Stimulated activated CD4-positive, alpha-beta T cell treated with anti-CD3 and anti-CD28 coated beads, TNF-alpha, amount 100 ng/mL, for 1 hour (primary cell): ENCODE measurements around the gene CLSTN3.
A peak's percentile ranks its signal among the peaks of the same experiment; 100 is the strongest.
"Not testable (repeated sequence)": the region's sequence is repeated elsewhere in the genome, so short reads cannot be mapped to it uniquely, and the experiment has no call there.

ENCODE experiments used
- DNase-seq, 3 donors: peaks; one replicate each; pipeline ENCODE4 v3.0.0-alpha.2; 2020; ENCODE audit warnings: low read depth in 3 of 3, low spot score in 1 of 3

CLSTN3 gene

DNA sequence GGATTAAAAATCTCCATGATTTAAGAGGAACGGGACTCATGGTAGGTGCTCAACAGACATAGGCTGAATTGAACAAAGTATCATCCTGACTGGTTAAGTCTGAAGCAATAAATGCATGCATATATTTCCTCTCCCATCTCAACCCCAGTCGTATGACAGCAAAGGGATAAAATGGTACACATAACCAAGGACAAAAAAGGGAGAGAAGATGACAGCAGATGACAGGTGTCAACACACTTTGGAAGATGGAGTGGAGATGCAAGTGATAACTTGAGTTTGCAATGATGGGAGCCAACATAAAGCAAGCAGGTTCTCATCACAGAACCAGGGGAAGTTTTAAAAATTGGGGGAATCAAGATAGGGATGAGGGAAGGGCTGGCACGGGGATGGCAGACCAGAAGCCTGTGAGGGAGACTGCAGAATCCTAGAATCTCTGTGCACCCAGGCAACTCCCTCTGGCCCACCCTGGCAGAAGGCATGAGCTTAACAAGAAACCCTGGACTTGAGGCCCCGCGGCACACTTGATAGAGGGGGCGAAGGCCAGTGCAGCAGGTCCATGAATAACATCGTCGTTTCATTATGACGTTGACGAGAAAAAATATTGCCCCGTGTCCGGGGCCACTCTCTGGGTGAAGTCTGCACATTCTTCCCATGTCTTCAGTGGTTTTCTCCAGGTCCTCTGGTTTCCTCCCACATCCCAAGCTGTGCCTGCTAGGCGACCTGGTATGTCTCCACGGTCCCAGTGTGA is 26.2 kb upstream of the CLSTN3 start:
- no peak for DNase-seq

DNA sequence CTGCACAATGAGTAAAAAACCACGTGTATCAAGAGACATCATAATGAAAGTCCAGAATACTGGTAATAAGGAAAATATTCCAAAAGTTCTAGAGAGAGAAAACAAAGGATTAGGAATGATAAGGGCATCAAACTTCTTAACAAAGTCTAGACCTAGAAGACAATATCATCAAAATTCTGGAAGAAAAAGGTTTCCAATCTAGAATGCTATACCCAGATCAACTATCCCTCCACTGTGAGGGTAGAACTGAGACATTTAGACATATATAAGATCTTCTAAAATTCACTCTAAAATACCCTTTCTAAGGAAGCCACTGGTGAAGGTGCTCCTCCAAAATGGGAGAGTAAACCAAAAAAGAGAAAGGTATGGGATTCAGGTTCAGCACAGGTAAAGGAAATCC is 24.1 kb upstream of the CLSTN3 start:
- no peak for DNase-seq

DNA sequence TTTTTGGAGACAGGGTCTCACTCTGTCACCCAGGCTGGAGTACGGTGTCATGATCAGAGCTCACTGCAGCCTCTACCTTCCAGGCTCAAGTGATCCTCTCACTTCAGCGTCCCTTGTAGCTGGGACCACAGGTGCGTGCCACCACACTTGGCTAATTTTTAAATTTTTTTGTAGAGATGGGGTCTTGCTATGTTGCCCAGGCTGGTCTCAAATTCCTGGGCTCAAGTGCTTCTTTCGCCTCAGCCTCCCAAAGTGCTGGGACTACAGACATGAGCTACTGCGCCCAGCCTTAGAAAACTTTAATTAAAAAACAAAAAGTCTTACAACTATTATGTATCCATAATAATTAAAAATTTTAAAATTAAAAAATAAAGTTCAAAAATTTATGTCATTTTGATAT is 23.0 kb upstream of the CLSTN3 start:
- DNase-seq: not testable (repeated sequence)

DNA sequence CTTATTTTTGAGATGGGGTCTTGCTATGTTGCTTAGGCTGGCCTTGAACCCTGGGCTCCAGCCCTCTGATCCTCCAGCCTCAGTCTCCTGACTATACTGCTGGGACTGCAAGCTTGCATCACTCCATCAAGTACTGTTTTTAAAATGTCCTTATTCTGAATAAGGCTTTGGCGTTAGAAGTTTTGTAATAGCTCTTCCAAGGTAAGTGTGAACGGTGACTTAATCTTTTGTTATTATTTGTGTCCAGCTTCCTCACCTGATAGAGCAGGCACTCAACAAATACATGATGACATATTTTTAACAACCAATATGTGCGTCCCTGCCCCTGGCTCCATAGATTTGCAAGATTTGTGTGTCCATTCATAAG is 22.6 kb upstream of the CLSTN3 start:
- no peak for DNase-seq

DNA sequence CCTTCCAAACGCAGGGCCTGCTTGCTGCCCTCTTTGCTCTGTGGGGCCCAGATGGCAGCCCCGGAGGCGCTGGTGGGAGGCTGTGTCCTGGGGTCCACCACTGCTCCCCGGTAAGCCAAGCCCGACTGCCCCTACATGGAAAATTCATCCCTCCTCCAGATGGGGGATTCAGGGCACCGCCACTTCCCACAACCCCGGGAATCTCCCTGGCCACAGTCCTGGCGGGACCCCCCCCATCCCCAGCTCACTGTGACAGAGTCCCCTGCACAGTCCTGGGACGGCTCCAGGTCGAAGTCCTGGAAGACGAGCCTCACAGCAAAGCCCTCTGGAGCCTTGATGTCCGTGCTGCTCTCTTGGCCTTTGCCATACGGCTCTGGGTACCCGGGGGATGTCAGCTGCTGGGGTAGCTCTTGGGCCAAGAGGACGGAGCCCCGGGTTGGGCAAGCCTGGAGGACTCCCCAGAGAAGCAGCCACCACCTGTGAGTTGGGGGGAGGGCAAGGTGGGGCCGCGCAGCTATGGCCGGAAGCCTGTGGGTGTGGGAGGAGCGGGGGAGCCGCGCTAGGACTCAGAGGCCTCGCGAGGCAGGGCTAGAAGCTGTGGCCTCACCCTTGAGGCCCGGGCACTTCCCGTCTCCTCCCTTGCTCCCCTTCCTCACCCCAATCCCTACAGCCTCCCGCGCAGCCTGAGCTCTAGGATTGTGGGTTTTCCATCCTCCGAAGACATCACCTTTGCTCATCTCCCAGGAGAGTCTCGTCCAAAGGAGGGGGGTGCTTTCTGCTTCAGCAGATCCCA is 22.0 kb upstream of the CLSTN3 start:
- DNase-seq: peak; percentile 31 to 55 (median 45)

DNA sequence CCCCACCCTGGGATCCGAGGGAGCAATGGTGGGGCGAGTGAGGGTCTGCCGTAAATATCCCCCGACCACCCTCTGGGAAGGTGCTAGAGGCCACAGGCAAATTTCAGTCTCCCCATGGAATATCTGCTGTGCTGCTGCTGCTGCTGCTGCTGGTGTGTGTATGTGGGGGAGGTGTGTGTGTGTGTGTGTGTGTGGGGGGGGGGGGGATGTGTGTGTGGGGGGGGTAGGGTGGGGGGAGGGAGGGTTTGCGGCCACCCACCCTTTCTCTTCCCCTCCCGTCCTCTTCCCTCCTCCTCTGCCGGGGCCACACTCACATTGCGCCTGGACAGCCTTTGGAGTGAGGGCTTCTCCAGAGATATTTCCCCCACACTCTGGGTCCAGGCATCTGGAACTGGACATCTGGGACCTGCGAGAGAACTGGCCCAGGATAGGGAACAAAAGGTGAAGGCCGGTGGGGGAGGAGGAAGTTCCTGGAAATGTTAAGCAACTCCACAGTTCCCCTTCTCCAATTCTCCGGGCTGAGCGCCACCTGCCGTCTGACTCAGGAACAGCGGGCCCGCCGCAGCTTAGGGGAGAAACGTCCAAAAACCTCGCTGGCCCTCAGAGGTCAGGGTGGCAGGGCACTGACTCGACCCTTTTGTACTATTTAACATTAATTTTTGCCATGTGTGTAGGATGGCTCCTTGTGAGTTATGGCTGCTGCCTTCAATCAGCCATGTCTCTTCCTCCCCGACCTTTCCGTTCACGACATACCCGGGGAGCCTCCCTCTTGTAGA is 21.2 kb upstream of the CLSTN3 start, which contains the start of gene C1RL:
Gene C1RL, minus strand, starts transcription at position 419 of the 776 bp plus-strand sequence. Its CDS starts 34 bp downstream, at position 385.
- DNase-seq: peak; percentile 50 to 85 (median 60)

DNA sequence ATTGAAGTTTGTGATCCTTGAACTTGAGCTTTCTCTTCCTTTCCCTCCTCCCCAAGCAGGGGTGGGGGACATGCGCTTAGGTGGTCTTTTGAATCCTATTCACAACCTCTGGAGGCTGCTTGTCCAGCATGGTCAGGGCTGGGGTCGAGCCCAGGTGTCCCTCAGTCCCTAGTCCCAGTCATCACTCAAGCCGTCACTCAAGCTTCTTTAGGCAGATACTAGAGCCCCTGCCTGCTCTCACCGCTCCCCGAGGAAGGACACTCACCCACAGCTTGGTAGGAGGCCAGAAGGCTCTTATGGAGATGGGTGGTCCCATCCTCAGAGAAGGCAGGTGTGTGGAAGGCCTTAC is 20.6 kb upstream of the CLSTN3 start:
- DNase-seq: no peak

DNA sequence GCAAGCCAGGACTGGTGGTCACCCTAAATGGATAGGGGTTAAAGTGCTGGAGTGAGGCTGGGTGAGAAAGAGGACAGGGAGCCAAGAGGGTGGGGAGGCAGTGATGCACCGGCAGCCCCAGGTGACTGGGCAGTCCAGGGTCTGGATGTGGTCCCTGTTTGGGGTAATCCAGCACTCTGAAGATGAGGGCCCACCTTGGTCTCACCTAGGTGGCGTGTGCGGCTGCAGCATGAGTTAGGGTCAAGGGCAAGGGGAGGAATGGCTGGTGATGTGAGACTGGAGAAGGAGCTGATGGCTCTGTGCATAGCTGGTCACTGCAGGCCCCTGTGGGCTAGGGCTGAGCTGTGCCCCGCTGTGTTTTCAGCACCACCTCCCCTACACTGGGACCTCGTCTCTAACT is 19.5 kb upstream of the CLSTN3 start:
- DNase-seq: no peak

DNA sequence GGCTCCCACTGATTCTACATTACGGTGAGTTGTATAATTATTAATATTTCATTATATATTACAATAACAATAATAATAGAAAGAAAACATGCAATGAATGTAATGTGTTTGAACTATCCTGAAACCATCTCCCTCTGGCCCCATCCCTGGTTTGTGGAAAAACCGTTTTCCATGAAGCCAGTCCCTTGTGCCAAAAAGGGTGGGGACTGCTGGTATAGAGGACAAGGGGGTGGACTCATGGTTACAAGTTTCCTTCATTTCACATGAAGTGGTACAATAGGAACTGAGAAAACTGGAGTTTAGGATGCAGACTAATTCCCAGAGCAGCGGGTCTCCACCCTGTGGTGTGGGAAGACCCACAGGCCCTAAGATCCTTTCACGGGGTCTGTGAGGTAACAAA is 18.1 kb upstream of the CLSTN3 start:
- no peak for DNase-seq

DNA sequence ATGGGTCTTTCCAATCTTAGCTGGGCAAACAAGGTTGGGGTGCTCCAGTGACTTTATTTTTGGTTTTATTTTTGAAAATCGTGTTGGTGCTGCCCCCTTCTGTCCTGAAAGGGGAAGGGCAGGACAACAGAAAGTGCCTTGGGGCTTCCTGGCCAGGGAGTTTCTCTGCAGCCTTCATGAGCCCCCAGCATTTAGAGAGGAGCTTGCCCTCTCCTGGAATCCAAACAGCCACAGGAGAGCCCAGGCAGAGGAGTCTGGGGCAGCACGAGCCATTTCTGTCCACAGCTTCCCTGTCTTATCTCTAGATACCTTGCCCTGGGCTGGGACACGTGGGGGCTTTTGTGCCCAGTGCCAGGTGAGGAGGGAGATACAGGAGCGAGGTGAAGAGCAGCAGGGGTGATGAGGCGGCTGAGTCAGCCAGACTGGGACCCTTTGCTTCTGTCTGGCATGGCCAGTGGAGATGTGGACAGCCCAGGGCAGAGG is 16.7 kb upstream of the CLSTN3 start:
- DNase-seq: peak in 1 of 3 donors; percentile 15

DNA sequence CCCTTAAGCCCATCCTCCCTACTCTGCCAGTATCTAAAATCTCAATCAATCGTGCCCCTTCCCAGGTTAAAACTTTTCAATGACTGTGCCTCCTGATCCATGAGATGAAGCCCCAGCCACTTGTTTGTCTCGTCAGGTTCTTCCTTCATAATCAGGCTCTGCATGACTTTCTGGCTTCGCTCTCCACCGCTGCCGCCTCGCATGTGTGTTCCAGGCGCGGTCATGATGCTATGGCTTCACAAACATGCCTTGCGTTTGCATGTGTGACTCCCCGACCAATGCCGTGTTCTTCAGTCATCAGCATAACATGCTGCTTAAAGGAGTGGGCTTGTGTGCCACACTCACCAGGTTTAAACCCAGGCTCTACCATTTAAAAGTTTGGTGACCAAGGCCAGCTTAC is 16.2 kb upstream of the CLSTN3 start:
- DNase-seq: no peak

DNA sequence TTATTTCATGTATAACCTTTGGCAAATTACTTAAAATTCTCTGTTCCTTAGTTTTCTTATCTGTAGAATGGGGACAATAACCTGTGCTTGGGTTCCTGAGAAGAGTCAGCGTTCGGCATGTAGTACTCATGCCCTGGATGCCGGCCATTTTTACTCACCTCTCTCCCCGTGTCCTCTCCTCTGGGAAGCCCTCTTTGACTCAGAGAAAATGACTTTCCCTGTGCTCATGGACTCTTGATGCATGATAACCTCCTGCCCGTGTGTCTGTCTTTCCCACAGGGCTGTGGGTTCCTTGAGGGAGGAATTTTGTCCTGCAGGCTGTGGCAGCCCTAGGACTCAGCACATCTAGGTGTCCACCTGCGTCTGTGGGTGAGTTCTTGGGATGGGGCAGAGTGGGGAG is 15.3 kb upstream of the CLSTN3 start:
- DNase-seq: no peak

DNA sequence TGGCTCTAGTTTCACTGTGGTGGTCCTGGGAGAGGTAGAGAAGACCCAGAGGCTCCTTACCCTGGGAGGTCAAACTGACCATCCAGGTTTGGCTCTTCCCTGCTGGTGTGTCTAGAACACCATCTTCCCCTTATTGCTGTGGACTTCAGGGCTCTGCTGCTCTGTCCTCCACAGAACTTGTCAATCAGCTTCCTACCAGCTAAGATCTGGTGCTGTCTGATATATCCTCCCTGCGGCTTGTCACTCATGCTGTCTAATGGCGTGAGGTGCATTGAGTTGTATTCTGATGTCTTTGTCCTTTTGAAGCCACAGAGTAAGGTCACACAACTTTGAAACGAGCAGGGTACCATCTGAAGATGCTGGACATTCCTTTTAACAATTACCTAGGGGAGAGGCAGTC is 14.0 kb upstream of the CLSTN3 start:
- no peak for DNase-seq

DNA sequence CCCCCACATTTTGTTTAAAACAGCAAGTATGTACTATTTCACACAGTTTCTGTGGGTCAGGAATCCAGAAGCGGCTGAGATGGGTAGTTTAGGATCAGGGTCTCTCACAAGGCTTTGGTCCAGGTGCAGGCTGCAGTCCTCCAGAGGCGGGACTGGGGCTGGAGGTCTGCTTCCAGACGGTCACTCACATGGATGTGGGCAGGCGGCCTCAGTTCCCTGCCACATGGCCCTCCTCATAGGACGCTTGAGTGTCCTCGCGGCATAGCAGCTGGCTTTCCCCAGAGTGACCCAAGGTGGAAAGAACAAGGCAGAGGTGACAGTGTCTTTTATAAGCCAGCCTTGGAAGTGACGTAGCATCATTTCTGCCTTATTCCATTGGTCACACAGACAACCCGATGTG is 13.3 kb upstream of the CLSTN3 start:
- no peak for DNase-seq

DNA sequence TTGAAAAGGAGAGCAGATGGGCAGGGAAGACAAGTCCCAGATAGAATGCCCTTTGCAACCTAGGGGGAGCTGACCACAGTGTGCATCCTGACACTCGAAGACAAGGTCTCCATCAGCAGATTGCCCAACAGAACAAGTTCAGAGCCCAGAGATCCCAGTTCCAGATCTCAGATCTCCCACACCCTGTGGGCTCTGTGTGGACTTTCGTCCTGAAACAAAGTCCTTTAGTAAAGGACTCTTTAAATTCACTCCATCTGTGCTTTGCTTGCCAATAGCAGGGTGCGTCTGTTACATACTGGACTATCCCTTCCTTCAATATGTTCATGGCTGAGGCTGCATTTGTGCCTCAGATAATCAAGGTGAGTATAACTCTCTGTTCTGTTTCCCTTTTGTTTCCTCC is 12.5 kb upstream of the CLSTN3 start:
- no peak for DNase-seq

DNA sequence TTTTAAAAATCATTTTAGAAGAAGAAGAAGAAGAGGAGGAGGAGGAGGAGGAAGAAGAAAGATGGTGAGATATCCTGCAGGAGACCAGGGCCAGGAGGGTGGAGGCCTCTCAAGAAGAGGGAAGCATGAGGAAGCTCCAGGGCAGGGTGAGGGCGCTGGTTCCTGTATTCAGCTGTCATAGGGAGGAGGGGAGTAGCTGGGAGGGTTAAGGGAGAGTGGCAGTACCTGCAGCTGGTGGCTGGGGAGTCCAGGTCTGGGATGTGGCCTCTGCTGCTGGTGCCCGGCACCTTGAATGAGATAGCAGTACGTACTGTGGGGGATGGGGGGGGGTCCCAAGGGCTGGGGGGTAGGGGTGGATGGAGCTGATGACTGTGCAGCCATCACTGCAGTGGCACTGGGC is 11.3 kb upstream of the CLSTN3 start:
- DNase-seq: no peak

DNA sequence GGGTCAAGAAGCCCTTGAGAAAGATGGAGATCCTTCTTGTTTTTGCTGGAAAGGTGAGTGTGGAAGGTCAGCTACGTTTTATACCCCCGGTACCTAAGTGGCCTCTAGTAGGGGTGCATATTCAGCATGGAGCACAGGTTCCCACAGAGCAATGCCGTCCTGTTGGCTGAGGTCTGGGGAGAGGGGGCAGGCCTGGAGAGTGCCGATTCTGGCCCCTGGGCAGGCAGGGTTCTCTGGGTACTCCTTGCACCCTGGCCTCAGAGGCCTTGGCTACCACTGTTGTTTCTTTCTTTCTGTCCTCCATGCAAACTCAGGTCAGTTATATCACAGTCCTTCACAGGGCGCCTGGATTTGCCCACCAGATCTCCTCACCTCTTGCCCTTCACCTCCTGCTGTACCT is 10.0 kb upstream of the CLSTN3 start:
- DNase-seq: no peak

DNA sequence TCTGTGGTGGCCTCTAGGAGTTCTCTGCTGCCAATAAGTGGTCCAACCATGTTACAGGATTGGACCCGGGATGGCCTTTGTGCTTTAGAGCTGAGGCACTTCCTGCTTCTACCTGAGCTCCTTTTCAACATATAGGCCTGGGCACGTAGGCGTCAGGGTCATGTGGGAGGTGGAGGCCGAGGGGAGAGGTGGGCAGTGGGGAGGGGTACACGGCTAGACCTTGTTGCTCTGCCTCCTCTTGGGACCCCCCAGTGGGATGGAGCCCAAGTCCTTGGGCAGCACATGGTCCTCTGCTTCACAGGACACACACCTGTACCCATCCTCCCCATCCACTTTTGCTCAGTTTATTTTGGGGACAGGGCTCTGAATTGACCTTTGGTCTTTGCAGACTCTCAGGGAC is 8.8 kb upstream of the CLSTN3 start:
- DNase-seq: no peak

DNA sequence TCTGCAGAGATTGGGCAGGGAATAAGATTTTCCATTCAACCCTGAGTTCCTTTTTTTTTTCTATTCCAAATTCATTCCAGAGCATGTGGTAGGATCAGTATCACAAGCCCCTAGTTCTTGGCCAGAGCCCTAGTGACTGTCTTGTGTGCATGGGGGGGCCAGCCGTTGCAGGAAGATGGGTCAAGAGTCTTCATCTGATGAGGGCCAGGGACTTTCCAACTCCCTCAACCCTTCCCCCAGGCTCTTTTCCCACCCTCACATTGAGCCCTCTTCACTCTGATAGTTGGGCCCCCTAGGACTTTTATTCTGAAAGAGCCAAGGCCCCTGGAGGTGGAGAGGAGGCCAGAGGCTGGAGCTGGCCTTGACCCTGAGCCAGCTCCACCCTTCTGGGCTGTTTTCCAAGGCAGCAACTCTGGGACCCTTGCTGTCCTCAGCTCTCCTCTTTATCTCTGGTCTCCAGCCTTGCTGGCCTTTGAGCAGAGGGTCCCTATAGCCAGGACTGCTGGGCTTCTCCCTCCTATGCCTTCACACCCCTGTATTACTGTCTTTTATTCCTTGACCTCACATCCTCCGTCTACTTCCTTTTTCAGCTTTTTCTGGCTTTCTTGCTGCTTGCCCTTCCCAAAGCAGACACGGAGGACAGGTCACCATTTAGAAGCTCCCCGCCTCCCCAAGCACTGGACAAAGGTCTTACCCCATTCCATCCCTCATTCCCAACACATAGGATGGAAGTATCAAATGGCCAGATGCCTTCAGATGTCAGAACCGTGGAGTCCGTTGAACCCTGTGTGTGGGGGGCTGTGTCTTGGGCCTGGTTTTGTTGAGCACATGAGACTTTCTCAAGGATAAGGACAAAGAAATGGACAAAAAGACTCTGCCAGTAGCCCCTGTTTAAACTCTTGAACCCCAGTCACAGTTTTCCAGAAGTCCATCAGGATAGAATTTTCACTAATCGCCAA is 7.1 kb upstream of the CLSTN3 start:
- DNase-seq: no peak

DNA sequence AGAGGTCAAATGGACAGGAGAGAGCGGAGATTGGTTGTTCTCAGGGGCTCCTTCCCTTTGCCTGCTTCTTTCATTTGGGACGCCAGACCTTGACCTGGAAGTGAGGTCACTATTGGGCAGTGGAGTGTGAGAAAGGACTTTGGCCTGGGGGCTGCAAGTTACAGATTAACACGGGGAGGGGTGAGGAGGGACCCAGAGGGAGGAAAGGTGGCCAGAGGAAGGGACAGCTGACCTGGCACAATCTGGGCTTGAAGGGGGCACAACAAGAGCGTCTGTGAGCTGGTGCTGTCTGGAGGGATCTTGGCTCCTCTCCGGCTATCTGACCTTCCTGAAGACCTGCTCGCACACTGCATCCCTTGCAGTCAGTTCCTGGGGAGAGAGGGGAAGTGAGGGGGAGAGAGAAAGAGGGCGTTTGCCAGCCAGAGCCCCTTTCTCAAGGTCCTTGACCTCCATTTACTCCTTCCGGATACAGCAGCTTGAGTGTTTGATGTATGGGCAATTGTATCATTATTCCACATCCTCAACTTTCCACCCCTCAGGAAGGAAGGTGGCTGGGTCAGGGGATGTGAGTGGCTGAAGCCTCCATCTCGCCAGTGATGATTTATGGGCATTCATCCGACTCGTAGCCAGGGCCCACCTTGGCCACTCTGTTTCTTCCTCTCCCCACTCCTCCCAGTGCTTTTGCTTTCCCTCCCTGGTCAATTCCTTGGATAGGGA is 6.2 kb upstream of the CLSTN3 start:
- no peak for DNase-seq
